GM19099 (cell line): ENCODE data around the gene MEX3D.

Source experiments
- POLR2A ChIP-seq: IDR thresholded peaks from 3 replicates; pipeline ENCODE4 v1.6.1; 2011; ENCODE audit warnings: low read depth; ENCODE audit not compliant: insufficient read length; ENCODE audit errors: extremely low read depth

Gene MEX3D

GRCh38 chr19:1567116-1567847, 843 bp downstream of the MEX3D start:
- no peak for TF ChIP-seq POLR2A

- no peak for TF ChIP-seq POLR2A
Measured at GRCh38 chr19:1566392-1567115, 1.6 kb downstream of the MEX3D start.

GRCh38 chr19:1563251-1563650, 4.9 kb downstream of the MEX3D start:
- TF ChIP-seq POLR2A: no peak

GRCh38 chr19:1561236-1561842, 6.8 kb downstream of the MEX3D start:
- no peak for TF ChIP-seq POLR2A

GRCh38 chr19:1560286-1560882, 7.7 kb downstream of the MEX3D start:
- TF ChIP-seq POLR2A: no peak

GRCh38 chr19:1558552-1558951, 9.6 kb downstream of the MEX3D start:
- no peak for TF ChIP-seq POLR2A

GRCh38 chr19:1556390-1557070, 11.6 kb downstream of the MEX3D start:
- TF ChIP-seq POLR2A: no peak

- no peak for TF ChIP-seq POLR2A
Measured at GRCh38 chr19:1555487-1556389, 12.4 kb downstream of the MEX3D start.

GRCh38 chr19:1554968-1555367, 13.2 kb downstream of the MEX3D start:
- no peak for TF ChIP-seq POLR2A

GRCh38 chr19:1553415-1553814, 14.7 kb downstream of the MEX3D start:
- TF ChIP-seq POLR2A: no peak

- TF ChIP-seq POLR2A: no peak
Measured at GRCh38 chr19:1551068-1552040, 16.8 kb downstream of the MEX3D start.

GRCh38 chr19:1549332-1549945, 18.7 kb downstream of the MEX3D start:
- no peak for TF ChIP-seq POLR2A

GRCh38 chr19:1540365-1540925, 27.7 kb downstream of the MEX3D start:
- TF ChIP-seq POLR2A: no peak

GRCh38 chr19:1538978-1539377, 29.1 kb downstream of the MEX3D start:
- no peak for TF ChIP-seq POLR2A
